ENCODE measurements around the gene KRT10. TPM values are rescaled to one million over a fixed set of nuclear protein-coding genes. Genes with fewer than 3 reads are reported as not detected.
A peak's percentile ranks its signal among the peaks of the same experiment; 100 is the strongest.
"Not testable (repeated sequence)": the region's sequence is repeated elsewhere in the genome, so short reads cannot be mapped to it uniquely, and the experiment has no call there.

KRT10 gene
- polyA plus RNA-seq, 4 donors: 18.7 to 51.3 (median 36.8) TPM

- H3K27me3 ChIP-seq (ENCODE audit: control insufficient read depth in 3 of 3, insufficient read depth in 3 of 3, low read length in 3 of 3); H3K4me3 ChIP-seq (ENCODE audit: low read depth in 1 of 3, low read length in 3 of 3); DNase-seq; FAIRE-seq; H3K36me3 ChIP-seq (ENCODE audit: control insufficient read depth in 3 of 3, insufficient read depth in 2 of 3, low read depth in 1 of 3, low read length in 3 of 3); H3K9me3 ChIP-seq (ENCODE audit: control insufficient read depth in 2 of 2, insufficient read depth in 1 of 2, low read depth in 1 of 2, low read length in 1 of 2): not testable (repeated sequence)
- Histone ChIP-seq H3K27ac (ENCODE audit: low read depth in 1 of 3, low read length in 2 of 3) (peak overlapping the region in 1 of 3 donors; percentile 3), H3K4me1 (ENCODE audit: control insufficient read depth in 3 of 3, insufficient read depth in 2 of 3, low read depth in 1 of 3, low read length in 2 of 3) (peaks cover 0 to 23% (median 4%) of the 10 kb centered on the region in 3 donors)
- 73 to 86% (median 83%) methylated on average over 2 of the region's 2 CpGs for WGBS, 3 donors
These were observed 36.3 kb upstream of the KRT10 start for GRCh38 chr17:40858667-40859066.

- Histone ChIP-seq H3K27me3 (ENCODE audit: control insufficient read depth in 3 of 3, insufficient read depth in 3 of 3, low read length in 3 of 3) (no peaks in the 10 kb centered on the region), H3K4me1 (ENCODE audit: control insufficient read depth in 3 of 3, insufficient read depth in 2 of 3, low read depth in 1 of 3, low read length in 2 of 3) (peaks cover 0 to 23% (median 4%) of the 10 kb centered on the region in 3 donors), H3K36me3 (ENCODE audit: control insufficient read depth in 3 of 3, insufficient read depth in 2 of 3, low read depth in 1 of 3, low read length in 3 of 3) (peaks cover 0 to 3% (median 0%) of the 10 kb centered on the region in 3 donors), H3K9me3 (ENCODE audit: control insufficient read depth in 2 of 2, insufficient read depth in 1 of 2, low read depth in 1 of 2, low read length in 1 of 2) (no peaks in the 10 kb centered on the region), H3K4me3 (ENCODE audit: low read depth in 1 of 3, low read length in 3 of 3) (no peak overlapping the region), H3K27ac (ENCODE audit: low read depth in 1 of 3, low read length in 2 of 3) (peak overlapping the region in 1 of 3 donors; percentile 13)
- WGBS, 3 donors: 58 to 73% (median 65%) methylated on average over 5 of the region's 5 CpGs
- no peak for FAIRE-seq
- DNase-seq: peak in 1 of 2 donors; percentile 21
These were observed 35.1 kb upstream of the KRT10 start for GRCh38 chr17:40857535-40857934.

GRCh38 chr17:40854175-40854814 is 31.9 kb upstream of the KRT10 start:
- FAIRE-seq (no peak), DNase-seq (no peak)
- Histone ChIP-seq H3K9me3 (ENCODE audit: control insufficient read depth in 2 of 2, insufficient read depth in 1 of 2, low read depth in 1 of 2, low read length in 1 of 2) (no peaks in the 10 kb centered on the region), H3K27me3 (ENCODE audit: control insufficient read depth in 3 of 3, insufficient read depth in 3 of 3, low read length in 3 of 3) (peaks cover 0 to 3% (median 0%) of the 10 kb centered on the region in 3 donors), H3K4me1 (ENCODE audit: control insufficient read depth in 3 of 3, insufficient read depth in 2 of 3, low read depth in 1 of 3, low read length in 2 of 3) (peaks cover 0 to 12% (median 2%) of the 10 kb centered on the region in 3 donors), H3K4me3 (ENCODE audit: low read depth in 1 of 3, low read length in 3 of 3) (no peak overlapping the region), H3K36me3 (ENCODE audit: control insufficient read depth in 3 of 3, insufficient read depth in 2 of 3, low read depth in 1 of 3, low read length in 3 of 3) (no peaks in the 10 kb centered on the region), H3K27ac (ENCODE audit: low read depth in 1 of 3, low read length in 2 of 3) (no peak overlapping the region)
- 40 to 72% (median 40%) methylated on average over 6 of the region's 6 CpGs for WGBS, 3 donors

- H3K36me3 ChIP-seq (ENCODE audit: control insufficient read depth in 3 of 3, insufficient read depth in 2 of 3, low read depth in 1 of 3, low read length in 3 of 3): no peaks in the 10 kb centered on the region
- 68 to 71% (median 71%) methylated on average over 1 of the region's 1 CpG for WGBS, 3 donors
- H3K4me3 ChIP-seq (ENCODE audit: low read depth in 1 of 3, low read length in 3 of 3): no peak overlapping the region
- H3K4me1 ChIP-seq (ENCODE audit: control insufficient read depth in 3 of 3, insufficient read depth in 2 of 3, low read depth in 1 of 3, low read length in 2 of 3): no peaks in the 10 kb centered on the region
- DNase-seq (no peak), FAIRE-seq (no peak)
- H3K27me3 ChIP-seq (ENCODE audit: control insufficient read depth in 3 of 3, insufficient read depth in 3 of 3, low read length in 3 of 3): peaks cover 0 to 3% (median 0%) of the 10 kb centered on the region in 3 donors
- H3K9me3 ChIP-seq (ENCODE audit: control insufficient read depth in 2 of 2, insufficient read depth in 1 of 2, low read depth in 1 of 2, low read length in 1 of 2): no peaks in the 10 kb centered on the region
- no peak overlapping the region for H3K27ac ChIP-seq (ENCODE audit: low read depth in 1 of 3, low read length in 2 of 3)
These were observed 29.9 kb upstream of the KRT10 start for GRCh38 chr17:40852364-40852763.

- 86 to 93% (median 93%) methylated on average over 3 of the region's 3 CpGs for WGBS, 3 donors
These were observed 28.0 kb upstream of the KRT10 start for GRCh38 chr17:40850293-40850972.

GRCh38 chr17:40849723-40850122 is 27.3 kb upstream of the KRT10 start:
- Histone ChIP-seq H3K36me3 (ENCODE audit: control insufficient read depth in 3 of 3, insufficient read depth in 2 of 3, low read depth in 1 of 3, low read length in 3 of 3) (no peaks in the 10 kb centered on the region), H3K9me3 (ENCODE audit: control insufficient read depth in 2 of 2, insufficient read depth in 1 of 2, low read depth in 1 of 2, low read length in 1 of 2) (no peaks in the 10 kb centered on the region), H3K4me3 (ENCODE audit: low read depth in 1 of 3, low read length in 3 of 3) (no peak overlapping the region), H3K27ac (ENCODE audit: low read depth in 1 of 3, low read length in 2 of 3) (no peak overlapping the region), H3K4me1 (ENCODE audit: control insufficient read depth in 3 of 3, insufficient read depth in 2 of 3, low read depth in 1 of 3, low read length in 2 of 3) (no peaks in the 10 kb centered on the region), H3K27me3 (ENCODE audit: control insufficient read depth in 3 of 3, insufficient read depth in 3 of 3, low read length in 3 of 3) (peaks cover 0 to 5% (median 4%) of the 10 kb centered on the region in 3 donors)
- FAIRE-seq (no peak), DNase-seq (no peak)
- WGBS, 3 donors: 83 to 91% (median 90%) methylated on average over 4 of the region's 4 CpGs

More at GRCh38 chr17:40850293-40850972, 28.0 kb upstream of the KRT10 start:
- Histone ChIP-seq H3K4me1 (ENCODE audit: control insufficient read depth in 3 of 3, insufficient read depth in 2 of 3, low read depth in 1 of 3, low read length in 2 of 3) (no peaks in the 10 kb centered on the region), H3K4me3 (ENCODE audit: low read depth in 1 of 3, low read length in 3 of 3) (no peak overlapping the region), H3K27me3 (ENCODE audit: control insufficient read depth in 3 of 3, insufficient read depth in 3 of 3, low read length in 3 of 3) (peaks cover 0 to 5% (median 3%) of the 10 kb centered on the region in 3 donors), H3K9me3 (ENCODE audit: control insufficient read depth in 2 of 2, insufficient read depth in 1 of 2, low read depth in 1 of 2, low read length in 1 of 2) (no peaks in the 10 kb centered on the region), H3K27ac (ENCODE audit: low read depth in 1 of 3, low read length in 2 of 3) (no peak overlapping the region), H3K36me3 (ENCODE audit: control insufficient read depth in 3 of 3, insufficient read depth in 2 of 3, low read depth in 1 of 3, low read length in 3 of 3) (no peaks in the 10 kb centered on the region)
- DNase-seq (no peak), FAIRE-seq (no peak)

- FAIRE-seq (no peak), DNase-seq (peak in 1 of 2 donors; percentile 8)
- H3K4me3 ChIP-seq (ENCODE audit: low read depth in 1 of 3, low read length in 3 of 3): no peak overlapping the region
- H3K4me1 ChIP-seq (ENCODE audit: control insufficient read depth in 3 of 3, insufficient read depth in 2 of 3, low read depth in 1 of 3, low read length in 2 of 3): no peaks in the 10 kb centered on the region
- WGBS, 3 donors: 65 to 88% (median 80%) methylated on average over 1 of the region's 1 CpG
- no peaks in the 10 kb centered on the region for H3K36me3 ChIP-seq (ENCODE audit: control insufficient read depth in 3 of 3, insufficient read depth in 2 of 3, low read depth in 1 of 3, low read length in 3 of 3)
- H3K9me3 ChIP-seq (ENCODE audit: control insufficient read depth in 2 of 2, insufficient read depth in 1 of 2, low read depth in 1 of 2, low read length in 1 of 2): no peaks in the 10 kb centered on the region
- no peak overlapping the region for H3K27ac ChIP-seq (ENCODE audit: low read depth in 1 of 3, low read length in 2 of 3)
- peaks cover 0 to 5% (median 5%) of the 10 kb centered on the region in 3 donors for H3K27me3 ChIP-seq (ENCODE audit: control insufficient read depth in 3 of 3, insufficient read depth in 3 of 3, low read length in 3 of 3)
These were observed 26.3 kb upstream of the KRT10 start for GRCh38 chr17:40848583-40849235.

GRCh38 chr17:40846515-40847144 is 24.2 kb upstream of the KRT10 start:
- H3K36me3 ChIP-seq (ENCODE audit: control insufficient read depth in 3 of 3, insufficient read depth in 2 of 3, low read depth in 1 of 3, low read length in 3 of 3): no peaks in the 10 kb centered on the region
- H3K27ac ChIP-seq (ENCODE audit: low read depth in 1 of 3, low read length in 2 of 3): no peak overlapping the region
- DNase-seq (no peak), FAIRE-seq (no peak)
- H3K4me3 ChIP-seq (ENCODE audit: low read depth in 1 of 3, low read length in 3 of 3): no peak overlapping the region
- H3K4me1 ChIP-seq (ENCODE audit: control insufficient read depth in 3 of 3, insufficient read depth in 2 of 3, low read depth in 1 of 3, low read length in 2 of 3): no peaks in the 10 kb centered on the region
- peaks cover 0 to 7% (median 5%) of the 10 kb centered on the region in 3 donors for H3K27me3 ChIP-seq (ENCODE audit: control insufficient read depth in 3 of 3, insufficient read depth in 3 of 3, low read length in 3 of 3)
- whole genome bisulfite sequencing, 3 donors: 75 to 85% (median 84%) methylated on average over 1 of the region's 1 CpG
- H3K9me3 ChIP-seq (ENCODE audit: control insufficient read depth in 2 of 2, insufficient read depth in 1 of 2, low read depth in 1 of 2, low read length in 1 of 2): no peaks in the 10 kb centered on the region
